Measurements from ENCODE around the gene SVEP1.
"Not testable (repeated sequence)": the region's sequence is repeated elsewhere in the genome, so short reads cannot be mapped to it uniquely, and the experiment has no call there.

The SVEP1 gene

DNA sequence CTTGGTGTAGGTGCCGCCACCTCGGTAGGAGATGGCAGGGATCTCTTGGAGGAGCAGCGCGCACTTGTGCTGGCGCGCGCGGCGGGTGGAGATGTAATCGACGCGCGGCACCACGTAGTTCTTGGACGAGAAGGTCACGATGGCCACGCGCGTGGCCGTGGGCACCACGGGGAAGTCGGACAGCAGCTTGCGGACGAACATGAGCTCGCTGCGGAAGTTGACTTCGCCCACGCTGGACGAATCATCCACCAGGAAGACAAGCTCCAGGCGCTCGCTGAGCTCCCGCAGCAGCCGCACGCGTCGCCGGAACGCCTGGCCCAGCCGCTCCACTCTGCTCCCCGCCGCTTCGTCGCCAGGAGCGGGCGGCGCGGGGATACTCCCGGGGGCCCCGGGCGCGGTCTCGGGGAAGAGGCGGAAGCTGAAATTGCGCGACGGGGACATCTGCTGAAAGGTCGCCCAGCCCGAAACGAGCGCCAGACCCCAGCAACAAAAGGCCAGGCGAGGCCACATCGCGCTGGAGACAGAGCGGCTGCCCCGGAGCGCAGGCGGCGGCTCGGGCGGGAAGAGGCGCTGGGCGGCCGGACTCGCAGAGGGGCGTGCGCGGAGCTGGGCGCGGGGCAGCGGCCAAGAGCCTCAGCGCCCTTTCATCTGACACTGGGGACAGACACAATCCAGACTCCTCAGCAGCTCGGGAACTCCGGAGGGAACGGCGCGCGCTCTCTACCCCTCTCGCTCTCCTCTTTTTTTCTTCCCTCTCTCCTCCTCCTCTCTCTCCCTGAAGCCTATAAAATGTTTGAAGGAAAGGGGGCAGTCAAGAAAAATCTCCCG, at the start of gene SVEP1:
SVEP1 (minus strand) TSS at position 708 of the 828 bp plus-strand sequence; CDS start at position 510, 198 bp downstream.
- peaks cover 69% of the 10 kb centered on the region for H3K27me3 Mint-ChIP-seq
- peaks cover 18% of the 10 kb centered on the region for H3K4me1 Mint-ChIP-seq (ENCODE audit: low read depth)
- intact Hi-C loops (cut with micrococcal nuclease), result no loop called here
- no peaks in the 10 kb centered on the region for H3K9me3 Mint-ChIP-seq
- H3K27ac Mint-ChIP-seq, result no peak within 1 kb of the TSS
- H3K36me3 Mint-ChIP-seq (ENCODE audit: low read depth), result no peaks in the 10 kb centered on the region
- H3K4me3 Mint-ChIP-seq, result peak within 1 kb of the TSS; percentile 69

- no peak overlapping the region for H3K4me3 Mint-ChIP-seq
- intact Hi-C loops (cut with micrococcal nuclease), result no loop called here
- peaks cover 14% of the 10 kb centered on the region for H3K4me1 Mint-ChIP-seq (ENCODE audit: low read depth)
- H3K27me3 Mint-ChIP-seq, result no peaks in the 10 kb centered on the region
- H3K36me3 Mint-ChIP-seq (ENCODE audit: low read depth), result no peaks in the 10 kb centered on the region
- peak overlapping the region; percentile 11 for H3K27ac Mint-ChIP-seq
- H3K9me3 Mint-ChIP-seq, result peaks cover 14% of the 10 kb centered on the region
Measured at GRCh38 chr9:110626101-110626829, 46.7 kb upstream of the SVEP1 start.

GRCh38 chr9:110623462-110624025, 44.0 kb upstream of the SVEP1 start:
- H3K4me1 Mint-ChIP-seq (ENCODE audit: low read depth), result peaks cover 14% of the 10 kb centered on the region
- intact Hi-C loops (cut with micrococcal nuclease), result loop anchor here (1.0 to 5.0 kb wide), 3 partner anchors 171 to 441 kb away; no protein-coding TSS in a partner anchor
- peaks cover 6% of the 10 kb centered on the region for H3K9me3 Mint-ChIP-seq
- H3K27ac Mint-ChIP-seq, result no peak overlapping the region
- peaks cover 3% of the 10 kb centered on the region for H3K27me3 Mint-ChIP-seq
- H3K4me3 Mint-ChIP-seq, result no peak overlapping the region
- H3K36me3 Mint-ChIP-seq (ENCODE audit: low read depth), result no peaks in the 10 kb centered on the region

GRCh38 chr9:110622368-110622767, 42.8 kb upstream of the SVEP1 start:
- intact Hi-C loops (cut with micrococcal nuclease), result loop anchor here (2.0 to 5.0 kb wide), 2 partner anchors 195 to 440 kb away; no protein-coding TSS in a partner anchor
- Mint-ChIP-seq H3K4me3 (no peak overlapping the region), H3K27ac (no peak overlapping the region), H3K36me3 (ENCODE audit: low read depth) (no peaks in the 10 kb centered on the region), H3K4me1 (ENCODE audit: low read depth) (peaks cover 14% of the 10 kb centered on the region), H3K9me3 (peaks cover 6% of the 10 kb centered on the region), H3K27me3 (peaks cover 3% of the 10 kb centered on the region)

DNA sequence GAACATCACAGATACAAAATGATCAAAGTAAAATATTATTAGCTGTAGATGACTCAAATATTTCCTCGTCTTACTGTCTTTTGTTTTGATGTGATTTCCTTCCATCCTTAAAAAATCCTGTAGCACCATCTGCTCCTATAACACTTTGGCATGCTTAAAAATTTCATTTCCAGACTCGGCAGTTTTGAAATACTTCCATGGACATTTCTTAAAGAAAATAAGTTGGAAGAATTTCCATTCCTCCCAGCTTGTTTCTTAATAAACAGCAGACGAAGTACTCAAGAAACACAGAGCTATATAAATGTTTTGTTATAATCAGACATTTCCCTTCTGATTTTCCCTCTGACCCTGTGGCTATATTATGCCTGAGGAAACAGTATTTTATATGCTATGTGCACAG, 41.2 kb upstream of the SVEP1 start:
- H3K9me3 Mint-ChIP-seq, result no peaks in the 10 kb centered on the region
- intact Hi-C loops (cut with micrococcal nuclease), result loop anchor here (5.0 kb wide), 1 partner anchor 193 kb away; no protein-coding TSS in a partner anchor
- H3K4me1 Mint-ChIP-seq (ENCODE audit: low read depth), result peaks cover 16% of the 10 kb centered on the region
- H3K4me3 Mint-ChIP-seq, result no peak overlapping the region
- no peaks in the 10 kb centered on the region for H3K36me3 Mint-ChIP-seq (ENCODE audit: low read depth)
- peaks cover 3% of the 10 kb centered on the region for H3K27me3 Mint-ChIP-seq
- H3K27ac Mint-ChIP-seq, result no peak overlapping the region

- H3K4me3 Mint-ChIP-seq, result no peak overlapping the region
- H3K4me1 Mint-ChIP-seq (ENCODE audit: low read depth), result peaks cover 18% of the 10 kb centered on the region
- H3K9me3 Mint-ChIP-seq, result no peaks in the 10 kb centered on the region
- no peaks in the 10 kb centered on the region for H3K36me3 Mint-ChIP-seq (ENCODE audit: low read depth)
- intact Hi-C loops (cut with micrococcal nuclease), result loop anchor here (5.0 kb wide), 1 partner anchor 193 kb away; no protein-coding TSS in a partner anchor
- peaks cover 3% of the 10 kb centered on the region for H3K27me3 Mint-ChIP-seq
- H3K27ac Mint-ChIP-seq, result no peak overlapping the region
Measured at GRCh38 chr9:110619831-110620230, 40.3 kb upstream of the SVEP1 start.

GRCh38 chr9:110615498-110615897, 36.0 kb upstream of the SVEP1 start:
- peaks cover 3% of the 10 kb centered on the region for H3K27me3 Mint-ChIP-seq
- H3K4me3 Mint-ChIP-seq, result no peak overlapping the region
- H3K4me1 Mint-ChIP-seq (ENCODE audit: low read depth), result peaks cover 18% of the 10 kb centered on the region
- intact Hi-C loops (cut with micrococcal nuclease), result no loop called here
- no peak overlapping the region for H3K27ac Mint-ChIP-seq
- no peaks in the 10 kb centered on the region for H3K36me3 Mint-ChIP-seq (ENCODE audit: low read depth)
- H3K9me3 Mint-ChIP-seq, result no peaks in the 10 kb centered on the region

DNA sequence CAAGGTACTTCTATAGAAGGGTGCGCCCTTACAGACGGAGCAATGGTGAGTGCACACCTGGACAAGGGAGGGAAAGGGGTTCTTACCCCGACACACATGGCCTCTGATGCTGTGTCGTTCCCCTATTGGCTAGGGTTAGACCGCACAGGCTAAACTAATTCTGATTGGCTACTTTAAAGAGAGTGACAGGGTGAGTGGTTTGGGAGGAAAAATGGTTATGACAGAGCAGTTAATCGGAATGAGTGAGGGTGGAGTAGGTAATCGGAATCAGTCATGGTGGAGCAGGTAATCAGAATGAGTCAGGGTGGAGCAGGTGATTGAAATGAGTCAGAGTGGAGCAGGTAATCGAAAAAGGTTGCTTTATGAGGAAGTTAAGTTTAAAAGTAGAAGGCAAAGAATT, 35.0 kb upstream of the SVEP1 start:
- H3K27me3 Mint-ChIP-seq; H3K27ac Mint-ChIP-seq; H3K36me3 Mint-ChIP-seq (ENCODE audit: low read depth); H3K9me3 Mint-ChIP-seq; intact Hi-C loops (cut with micrococcal nuclease); H3K4me3 Mint-ChIP-seq: not testable (repeated sequence)
- H3K4me1 Mint-ChIP-seq (ENCODE audit: low read depth), result peaks cover 18% of the 10 kb centered on the region

DNA sequence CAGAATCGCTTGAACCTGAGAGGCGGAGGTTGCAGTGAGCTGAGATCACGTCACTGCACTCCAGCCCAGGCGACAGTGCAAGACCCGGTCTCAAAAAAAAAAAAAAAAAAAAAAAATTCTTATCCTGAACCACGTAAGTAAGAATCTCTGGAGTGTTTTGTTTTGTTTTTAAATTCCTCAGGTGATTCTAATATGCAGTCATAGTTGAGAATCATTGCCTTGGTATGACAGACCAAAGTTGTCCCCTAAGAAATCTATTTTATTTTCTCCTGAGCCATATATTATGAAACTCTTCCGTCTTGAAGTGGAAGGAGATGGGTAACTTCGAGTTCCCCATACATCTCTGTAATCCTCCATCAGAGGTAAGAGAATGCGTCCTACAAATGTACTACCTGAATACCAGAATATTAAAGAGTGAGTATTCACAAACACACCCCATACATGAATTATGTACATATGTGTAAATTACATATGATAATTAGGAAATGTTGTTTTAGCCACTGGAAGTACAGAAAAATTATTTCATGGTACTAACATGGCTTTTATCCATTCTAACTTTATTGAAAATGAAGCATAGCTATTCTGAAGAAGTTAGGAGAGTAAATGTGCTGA, 26.7 kb upstream of the SVEP1 start:
- intact Hi-C loops (cut with micrococcal nuclease), result no loop called here
- Mint-ChIP-seq H3K4me1 (ENCODE audit: low read depth) (peaks cover 17% of the 10 kb centered on the region), H3K27me3 (peaks cover 4% of the 10 kb centered on the region), H3K4me3 (no peak overlapping the region), H3K36me3 (ENCODE audit: low read depth) (no peaks in the 10 kb centered on the region), H3K9me3 (no peaks in the 10 kb centered on the region), H3K27ac (no peak overlapping the region)

- Mint-ChIP-seq H3K27ac (no peak overlapping the region), H3K9me3 (no peaks in the 10 kb centered on the region), H3K36me3 (ENCODE audit: low read depth) (no peaks in the 10 kb centered on the region), H3K27me3 (peaks cover 4% of the 10 kb centered on the region), H3K4me1 (ENCODE audit: low read depth) (peaks cover 17% of the 10 kb centered on the region), H3K4me3 (no peak overlapping the region)
- intact Hi-C loops (cut with micrococcal nuclease), result no loop called here
Measured at GRCh38 chr9:110605565-110605964, 26.0 kb upstream of the SVEP1 start.

DNA sequence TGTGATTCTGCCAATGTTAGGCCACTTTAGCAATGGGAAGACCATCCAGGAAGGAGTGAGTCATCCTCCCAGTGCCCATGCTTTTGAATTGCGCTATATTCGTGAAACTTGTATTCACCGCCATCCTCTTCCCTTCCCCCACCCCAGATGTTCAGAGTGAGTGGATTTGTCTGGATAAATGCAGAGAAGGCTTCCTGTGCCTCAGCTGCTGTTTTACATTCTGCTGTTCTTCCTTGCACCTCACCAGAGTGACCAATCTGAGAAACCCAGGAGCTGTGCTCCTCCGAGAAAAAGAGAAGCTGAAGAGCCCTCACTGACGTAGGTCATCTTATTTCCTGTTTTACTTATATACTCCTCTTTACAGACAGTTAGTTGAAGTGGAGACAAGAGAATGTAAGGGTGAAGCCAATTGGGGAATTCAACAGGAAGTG, 24.6 kb upstream of the SVEP1 start:
- H3K36me3 Mint-ChIP-seq (ENCODE audit: low read depth), result no peaks in the 10 kb centered on the region
- intact Hi-C loops (cut with micrococcal nuclease), result no loop called here
- peaks cover 4% of the 10 kb centered on the region for H3K27me3 Mint-ChIP-seq
- H3K9me3 Mint-ChIP-seq, result no peaks in the 10 kb centered on the region
- H3K27ac Mint-ChIP-seq, result peak overlapping the region; percentile 84
- H3K4me1 Mint-ChIP-seq (ENCODE audit: low read depth), result peaks cover 17% of the 10 kb centered on the region
- peak overlapping the region; percentile 50 for H3K4me3 Mint-ChIP-seq

GRCh38 chr9:110602281-110602680, 22.7 kb upstream of the SVEP1 start:
- H3K27ac Mint-ChIP-seq, result no peak overlapping the region
- intact Hi-C loops (cut with micrococcal nuclease), result no loop called here
- peaks cover 17% of the 10 kb centered on the region for H3K4me1 Mint-ChIP-seq (ENCODE audit: low read depth)
- H3K36me3 Mint-ChIP-seq (ENCODE audit: low read depth), result no peaks in the 10 kb centered on the region
- H3K27me3 Mint-ChIP-seq, result peaks cover 8% of the 10 kb centered on the region
- H3K9me3 Mint-ChIP-seq, result no peaks in the 10 kb centered on the region
- no peak overlapping the region for H3K4me3 Mint-ChIP-seq

GRCh38 chr9:110601098-110601497, 21.6 kb upstream of the SVEP1 start:
- Mint-ChIP-seq H3K27ac (no peak overlapping the region), H3K4me3 (no peak overlapping the region), H3K36me3 (ENCODE audit: low read depth) (no peaks in the 10 kb centered on the region), H3K9me3 (peaks cover 2% of the 10 kb centered on the region), H3K27me3 (peaks cover 4% of the 10 kb centered on the region), H3K4me1 (ENCODE audit: low read depth) (peaks cover 17% of the 10 kb centered on the region)
- intact Hi-C loops (cut with micrococcal nuclease), result no loop called here

Data from dendritic cell treated with granulocyte-macrophage colony-stimulating factor and Interleukin-4, amounts not matched to agents 40 ng/mL and 50 ng/mL, for 4 days (primary cell).